Fibroblast of pulmonary artery (primary cell): Measurements from ENCODE around the gene FGF16.

Experiments
- DNase-seq: peaks from one replicate; pipeline ENCODE4 v3.0.0-alpha.2; 2010; ENCODE audit warnings: low read depth
- H3K4me3 ChIP-seq: replicated peaks from 2 replicates; pipeline ENCODE4 v1.5.1; 2011; ENCODE audit warnings: low read depth, mild to moderate bottlenecking, control low read depth, low read length, moderate library complexity
- CTCF ChIP-seq: IDR thresholded peaks from 2 replicates; pipeline ENCODE4 v1.5.1; 2011; ENCODE audit warnings: mild to moderate bottlenecking, control low read depth, low read length, inconsistent platforms; ENCODE audit errors: missing control alignments

Gene FGF16

GRCh38 chrX:77436271-77436670, 10.9 kb upstream of the FGF16 start:
- no peak for DNase-seq
- TF ChIP-seq CTCF = no peak
- H3K4me3 ChIP-seq = no peak overlapping the region

- no peak for TF ChIP-seq CTCF
- DNase-seq = no peak
- H3K4me3 ChIP-seq = no peak overlapping the region
These were observed 10.5 kb upstream of the FGF16 start for GRCh38 chrX:77436682-77437081.

GRCh38 chrX:77440330-77440729, 6.9 kb upstream of the FGF16 start:
- TF ChIP-seq CTCF = no peak
- H3K4me3 ChIP-seq = no peak overlapping the region
- DNase-seq = no peak

GRCh38 chrX:77441033-77441432, 6.2 kb upstream of the FGF16 start:
- no peak for DNase-seq
- H3K4me3 ChIP-seq = no peak overlapping the region
- TF ChIP-seq CTCF = no peak

GRCh38 chrX:77441479-77441878, 5.7 kb upstream of the FGF16 start:
- no peak for TF ChIP-seq CTCF
- no peak for DNase-seq

GRCh38 chrX:77442728-77443127, 4.5 kb upstream of the FGF16 start:
- no peak for TF ChIP-seq CTCF
- no peak overlapping the region for H3K4me3 ChIP-seq
- DNase-seq = peak; percentile 67

More at GRCh38 chrX:77441479-77441878, 5.7 kb upstream of the FGF16 start:
- H3K4me3 ChIP-seq = no peak overlapping the region

- no peak for TF ChIP-seq CTCF
- no peak for DNase-seq
- H3K4me3 ChIP-seq = no peak overlapping the region
These were observed 3.1 kb upstream of the FGF16 start for GRCh38 chrX:77444075-77444474.
